Neural crest cell (in vitro differentiated cells): Measurements from ENCODE around the gene ARSK. TPM values are rescaled to one million over a fixed set of nuclear protein-coding genes. Genes with fewer than 3 reads are reported as not detected.

Experiments used
- DNase-seq: peaks from one replicate; pipeline ENCODE4 v3.0.0; 2021; ENCODE audit warnings: low read depth, mixed read lengths, low spot score
- H3K27ac Mint-ChIP-seq: one replicate; pipeline ENCODE4 v1.8.0; 2021; ENCODE audit warnings: mild to moderate bottlenecking, mixed read lengths; ENCODE audit not compliant: unreplicated experiment
- H3K27me3 Mint-ChIP-seq: 2 replicates; pipeline ENCODE4 v1.8.0; 2021; ENCODE audit warnings: low read depth, mild to moderate bottlenecking, mixed read lengths
- H3K36me3 Mint-ChIP-seq: 2 replicates; pipeline ENCODE4 v1.8.0; 2021; ENCODE audit warnings: low read depth, mild to moderate bottlenecking, mixed read lengths
- H3K4me1 Mint-ChIP-seq: 2 replicates; pipeline ENCODE4 v1.8.0; 2021; ENCODE audit warnings: mixed read lengths
- H3K4me3 Mint-ChIP-seq: one replicate; pipeline ENCODE4 v1.8.0; 2021; ENCODE audit warnings: mild to moderate bottlenecking, mixed read lengths
- H3K9me3 Mint-ChIP-seq: 2 replicates; pipeline ENCODE4 v1.8.0; 2021; ENCODE audit warnings: mixed read lengths
- total RNA-seq: library from RNA; stranded (reverse); gene quantifications from 2 replicates; pipeline ENCODE4 v1.2.1, GENCODE V29; 2021
- TF ChIP-seq, protein P1 (sequence below): fragments of 200-600 bp; sonication (generic); conservative IDR thresholded peaks from 2 replicates; pipeline ENCODE4 v1.5.0; 2021; ENCODE audit warnings: antibody characterized with exemption, mild to moderate bottlenecking

ARSK gene
- total RNA-seq, 1 donor from 2014 or later, result 8.9 TPM

DNA sequence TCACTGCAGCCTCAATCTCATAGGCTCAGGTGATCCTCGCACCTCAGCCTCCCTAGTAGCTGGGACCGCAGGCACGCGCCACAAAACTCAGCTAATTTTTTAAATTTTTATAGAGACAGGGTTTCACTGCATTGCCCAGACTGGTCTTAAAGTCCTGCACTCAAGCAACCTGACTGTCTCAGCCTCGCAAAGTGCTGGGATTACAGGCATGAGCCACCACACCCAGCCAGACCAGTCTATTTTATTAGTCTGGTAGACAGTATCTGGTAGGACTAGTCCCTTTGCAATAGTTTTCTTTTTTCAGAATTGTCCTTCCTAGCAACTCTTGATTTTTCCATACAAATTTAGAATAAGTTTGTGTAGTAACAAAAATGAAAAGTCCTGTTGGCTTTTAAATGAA, 50.9 kb downstream of the ARSK start:
- TF ChIP-seq, protein P1, sequence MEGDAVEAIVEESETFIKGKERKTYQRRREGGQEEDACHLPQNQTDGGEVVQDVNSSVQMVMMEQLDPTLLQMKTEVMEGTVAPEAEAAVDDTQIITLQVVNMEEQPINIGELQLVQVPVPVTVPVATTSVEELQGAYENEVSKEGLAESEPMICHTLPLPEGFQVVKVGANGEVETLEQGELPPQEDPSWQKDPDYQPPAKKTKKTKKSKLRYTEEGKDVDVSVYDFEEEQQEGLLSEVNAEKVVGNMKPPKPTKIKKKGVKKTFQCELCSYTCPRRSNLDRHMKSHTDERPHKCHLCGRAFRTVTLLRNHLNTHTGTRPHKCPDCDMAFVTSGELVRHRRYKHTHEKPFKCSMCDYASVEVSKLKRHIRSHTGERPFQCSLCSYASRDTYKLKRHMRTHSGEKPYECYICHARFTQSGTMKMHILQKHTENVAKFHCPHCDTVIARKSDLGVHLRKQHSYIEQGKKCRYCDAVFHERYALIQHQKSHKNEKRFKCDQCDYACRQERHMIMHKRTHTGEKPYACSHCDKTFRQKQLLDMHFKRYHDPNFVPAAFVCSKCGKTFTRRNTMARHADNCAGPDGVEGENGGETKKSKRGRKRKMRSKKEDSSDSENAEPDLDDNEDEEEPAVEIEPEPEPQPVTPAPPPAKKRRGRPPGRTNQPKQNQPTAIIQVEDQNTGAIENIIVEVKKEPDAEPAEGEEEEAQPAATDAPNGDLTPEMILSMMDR, result no peak
- Mint-ChIP-seq H3K4me3 (no peak overlapping the region), H3K4me1 (no peaks in the 10 kb centered on the region), H3K27ac (no peak overlapping the region), H3K9me3 (peaks cover 3% of the 10 kb centered on the region), H3K36me3 (peaks cover 3% of the 10 kb centered on the region), H3K27me3 (no peaks in the 10 kb centered on the region)
- DNase-seq, result no peak

DNA sequence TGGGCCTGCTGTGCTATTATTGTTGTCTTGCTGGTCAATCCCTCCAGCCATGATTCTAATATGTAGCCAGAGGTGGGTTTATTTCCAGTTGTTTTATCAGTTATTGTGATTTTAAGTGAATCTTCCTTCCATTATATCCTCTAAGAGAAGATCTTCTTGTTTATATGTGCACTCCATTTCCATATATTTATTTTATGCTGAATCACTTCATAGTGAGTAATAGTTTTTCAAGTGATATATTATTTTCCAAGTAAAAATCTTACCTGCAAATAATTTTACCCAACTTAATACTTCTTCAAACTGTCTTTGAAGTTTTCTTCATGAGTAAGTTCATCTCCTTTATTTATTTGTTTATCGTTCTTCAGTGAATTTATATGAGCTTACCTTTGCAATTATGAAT, 51.5 kb downstream of the ARSK start:
- no peaks in the 10 kb centered on the region for H3K27me3 Mint-ChIP-seq
- TF ChIP-seq, protein P1, result no peak

DNA sequence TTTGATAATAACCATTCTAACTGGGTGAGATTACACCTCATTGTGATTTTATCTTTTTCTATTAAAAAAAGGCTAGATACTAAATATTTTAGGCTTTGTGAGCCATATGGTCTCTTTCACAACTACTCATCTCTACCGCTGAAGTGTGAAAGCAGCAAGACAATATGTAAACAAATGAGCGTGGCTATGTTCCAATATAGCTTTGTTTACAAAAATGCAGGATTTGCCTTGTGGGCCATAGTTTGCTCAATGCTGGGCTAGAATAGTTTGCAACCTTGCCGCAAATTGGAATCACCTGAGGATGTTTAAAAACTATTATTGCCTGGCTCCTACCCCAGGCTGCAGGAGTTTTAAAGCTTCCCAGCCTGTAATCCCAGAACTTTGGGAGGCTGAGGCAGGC, 54.8 kb downstream of the ARSK start:
- Mint-ChIP-seq H3K4me3 (no peak overlapping the region), H3K4me1 (no peaks in the 10 kb centered on the region), H3K36me3 (peaks cover 5% of the 10 kb centered on the region), H3K9me3 (peaks cover 8% of the 10 kb centered on the region), H3K27me3 (no peaks in the 10 kb centered on the region), H3K27ac (no peak overlapping the region)
- DNase-seq, result no peak
- TF ChIP-seq, protein P1, result no peak

More for the DNA sequence above, 51.5 kb downstream of the ARSK start:
- H3K9me3 Mint-ChIP-seq, result peaks cover 3% of the 10 kb centered on the region
- no peak overlapping the region for H3K27ac Mint-ChIP-seq
- no peak overlapping the region for H3K4me3 Mint-ChIP-seq
- H3K36me3 Mint-ChIP-seq, result no peaks in the 10 kb centered on the region
- DNase-seq, result no peak
- no peaks in the 10 kb centered on the region for H3K4me1 Mint-ChIP-seq

DNA sequence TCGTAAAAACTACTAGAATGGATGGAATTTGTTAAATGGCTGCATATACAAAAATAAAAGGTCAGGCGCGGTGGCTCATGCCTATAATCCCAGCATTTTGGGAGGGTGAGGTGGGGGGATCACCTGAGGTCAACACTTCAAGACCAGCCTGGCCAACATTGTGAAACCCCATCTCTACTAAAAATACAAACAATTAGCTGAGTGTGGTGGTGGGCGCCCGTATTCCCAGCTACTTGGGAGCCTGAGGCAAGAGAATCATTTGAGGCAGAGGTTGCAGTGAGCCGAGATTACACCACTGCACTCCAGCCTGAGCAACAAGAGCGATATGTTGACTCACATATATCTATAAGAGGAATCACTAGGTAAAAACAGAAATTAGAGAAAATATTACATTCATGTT, 55.6 kb downstream of the ARSK start:
- Mint-ChIP-seq H3K9me3 (peaks cover 8% of the 10 kb centered on the region), H3K27me3 (no peaks in the 10 kb centered on the region), H3K4me3 (no peak overlapping the region), H3K36me3 (peaks cover 5% of the 10 kb centered on the region), H3K27ac (no peak overlapping the region), H3K4me1 (no peaks in the 10 kb centered on the region)
- no peak for DNase-seq
- TF ChIP-seq, protein P1, result no peak

DNA sequence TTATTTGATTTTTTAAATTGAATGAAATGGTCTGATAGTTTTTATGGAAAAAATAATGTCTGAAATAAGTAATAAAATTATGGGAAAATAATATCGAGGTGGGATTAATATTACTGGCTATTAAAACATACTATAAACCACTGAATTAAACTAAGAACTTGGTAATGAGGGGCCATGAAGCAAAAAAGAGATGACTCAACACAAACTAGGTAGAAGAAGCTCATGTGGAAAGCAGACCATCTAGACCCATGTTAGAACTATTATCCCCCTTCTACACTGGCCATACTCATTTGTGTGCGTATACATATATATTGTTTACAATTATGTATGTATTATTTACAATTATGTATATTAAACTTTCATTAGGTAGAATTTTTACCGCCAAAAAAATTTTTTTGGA, 56.5 kb downstream of the ARSK start:
- no peak for DNase-seq
- TF ChIP-seq, protein P1, result no peak
- Mint-ChIP-seq H3K27me3 (no peaks in the 10 kb centered on the region), H3K27ac (no peak overlapping the region), H3K9me3 (peaks cover 8% of the 10 kb centered on the region), H3K4me3 (no peak overlapping the region), H3K36me3 (peaks cover 5% of the 10 kb centered on the region), H3K4me1 (no peaks in the 10 kb centered on the region)

DNA sequence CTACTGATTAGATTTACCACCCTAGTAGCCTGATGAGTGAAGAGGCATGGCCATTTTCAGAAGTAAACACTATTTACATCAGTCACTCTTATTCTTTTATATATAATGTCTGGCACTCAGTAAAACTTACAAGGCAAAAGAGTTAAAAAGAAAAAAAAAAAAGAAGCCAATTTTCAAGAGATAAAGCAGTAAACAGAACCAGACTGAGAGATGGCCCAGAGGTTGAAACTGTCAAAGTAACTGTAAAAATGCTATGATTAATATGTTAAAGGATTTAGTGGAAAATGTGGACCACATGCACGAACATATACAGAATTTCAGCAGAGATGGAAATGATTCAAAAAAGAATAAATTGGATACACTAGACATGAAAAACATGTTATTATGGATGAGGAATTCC, 58.6 kb downstream of the ARSK start:
- Mint-ChIP-seq H3K27ac (no peak overlapping the region), H3K36me3 (peaks cover 7% of the 10 kb centered on the region), H3K27me3 (peaks cover 12% of the 10 kb centered on the region), H3K4me1 (no peaks in the 10 kb centered on the region), H3K4me3 (no peak overlapping the region), H3K9me3 (peaks cover 8% of the 10 kb centered on the region)
- no peak for DNase-seq
- TF ChIP-seq, protein P1, result no peak
